Gastrocnemius medialis (tissue), 4 donors: ENCODE results near the gene PPP1R9B. TPM values are rescaled to one million over a fixed set of nuclear protein-coding genes. Genes with fewer than 3 reads are reported as not detected.

Experiments used
- ATAC-seq, 2 donors: fragments of 150-250 bp; one replicate each; pipeline ENCODE4 v1.9.1; 2016
- DNase-seq, 2 donors: peaks; one replicate each; pipeline ENCODE4 v3.0.0-alpha.2; 2019
- H3K27ac ChIP-seq, 4 donors: fragments of 200-600 bp; sonication (generic); 1 replicate in 1 of 4; 2 replicates in 3 of 4; pipeline ENCODE4 v1.5.1; 2016 to 2018; ENCODE audit warnings: mild to moderate bottlenecking in 2 of 4, moderate library complexity in 1 of 4
- H3K27me3 ChIP-seq, 3 donors: fragments of 200-600 bp; sonication (generic) in 2 of 3; 1 replicate in 1 of 3; 2 replicates in 2 of 3; pipeline versions ENCODE4 v1.5.1 to v1.6.0; 2016 to 2019; ENCODE audit warnings: mild to moderate bottlenecking in 1 of 3, moderate library complexity in 1 of 3
- H3K36me3 ChIP-seq, 2 donors: fragments of 200-600 bp; sonication (generic) in 1 of 2; one replicate each; pipeline ENCODE4 v1.5.1; 2017 to 2018
- H3K4me1 ChIP-seq, 2 donors: fragments of 200-600 bp; sonication (generic) in 1 of 2; one replicate each; pipeline ENCODE4 v1.5.1; 2016 to 2017; ENCODE audit warnings: mild to moderate bottlenecking in 2 of 2
- H3K4me3 ChIP-seq, 4 donors: fragments of 200-600 bp; sonication (generic) in 3 of 4; 1 replicate in 1 of 4; 2 replicates in 3 of 4; pipeline ENCODE4 v1.5.1; 2016 to 2019; ENCODE audit warnings: mild to moderate bottlenecking in 2 of 4
- H3K9me3 ChIP-seq, 3 donors: fragments of 200-600 bp; sonication (generic) in 2 of 3; 1 replicate in 1 of 3; 2 replicates in 2 of 3; pipeline ENCODE4 v1.5.1; 2016 to 2019
- POLR2A ChIP-seq, 2 donors: fragments of 450-650 bp; IDR thresholded peaks; one replicate each; pipeline ENCODE4 v1.6.1; 2017; ENCODE audit warnings: antibody characterized with exemption in 2 of 2, mild to moderate bottlenecking in 2 of 2, moderate library complexity in 2 of 2
- in situ Hi-C, 4 donors: fragments of 200-750 bp; cut with MboI; loops; one replicate each; pipeline versions ENCODE4 v1.15.0 to v1.8.0; 2017; ENCODE audit warnings: low sequenced_read_pairs in 4 of 4
- intact Hi-C: fragments of 100-400 bp; cut with DNase I; formaldehyde crosslinking; loops from one replicate; pipeline ENCODE4 v1.15.1; 2023; ENCODE audit warnings: low total_unique reads
- total RNA-seq, 4 donors: library from RNA; depleted of rRNA; stranded (reverse); fragments of >200 nt; gene quantifications; one replicate each; pipeline versions ENCODE4 v1.1.0 to v1.2.3, GENCODE V29; 2016
- TF ChIP-seq, protein P1 (sequence below), 5 experiments: fragments of 450-650 bp in 3 of 5; fragments of 200-600 bp in 2 of 5; sonication (generic) in 2 of 5; IDR thresholded peaks in 4 of 5; conservative IDR thresholded peaks in 1 of 5; 1 replicate in 4 of 5; 2 replicates in 1 of 5; pipeline ENCODE4 v1.5.1; 2016 to 2019; ENCODE audit warnings: antibody characterized with exemption in 5 of 5, mild to moderate bottlenecking in 3 of 5, moderate library complexity in 3 of 5

PPP1R9B gene
- total RNA-seq, 4 donors from 2014 or later, result 4.7 to 18.8 (median 11.0) TPM

GRCh38 chr17:50175035-50175807 lies 24.7 kb upstream of the PPP1R9B start:
- peak overlapping the region; percentile 98 to 100 (median 99) for H3K27ac ChIP-seq
- no peak for TF ChIP-seq POLR2A (IDR thresholded peaks at IDR 0.05)
- TF ChIP-seq, protein P1, sequence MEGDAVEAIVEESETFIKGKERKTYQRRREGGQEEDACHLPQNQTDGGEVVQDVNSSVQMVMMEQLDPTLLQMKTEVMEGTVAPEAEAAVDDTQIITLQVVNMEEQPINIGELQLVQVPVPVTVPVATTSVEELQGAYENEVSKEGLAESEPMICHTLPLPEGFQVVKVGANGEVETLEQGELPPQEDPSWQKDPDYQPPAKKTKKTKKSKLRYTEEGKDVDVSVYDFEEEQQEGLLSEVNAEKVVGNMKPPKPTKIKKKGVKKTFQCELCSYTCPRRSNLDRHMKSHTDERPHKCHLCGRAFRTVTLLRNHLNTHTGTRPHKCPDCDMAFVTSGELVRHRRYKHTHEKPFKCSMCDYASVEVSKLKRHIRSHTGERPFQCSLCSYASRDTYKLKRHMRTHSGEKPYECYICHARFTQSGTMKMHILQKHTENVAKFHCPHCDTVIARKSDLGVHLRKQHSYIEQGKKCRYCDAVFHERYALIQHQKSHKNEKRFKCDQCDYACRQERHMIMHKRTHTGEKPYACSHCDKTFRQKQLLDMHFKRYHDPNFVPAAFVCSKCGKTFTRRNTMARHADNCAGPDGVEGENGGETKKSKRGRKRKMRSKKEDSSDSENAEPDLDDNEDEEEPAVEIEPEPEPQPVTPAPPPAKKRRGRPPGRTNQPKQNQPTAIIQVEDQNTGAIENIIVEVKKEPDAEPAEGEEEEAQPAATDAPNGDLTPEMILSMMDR (IDR thresholded peaks at IDR 0.05 in 4 of 5, conservative IDR thresholded peaks at IDR 0.05 in 1 of 5), result no peak
- ATAC-seq (no peak), DNase-seq (no peak)
- peaks cover 51 to 58% of the 10 kb centered on the region in 2 donors for H3K4me1 ChIP-seq
- intact Hi-C loops, result loop anchor here (5.0 kb wide), 1 partner anchor 252 kb away; the partner anchor contains the start of gene ACSF2
- no peaks in the 10 kb centered on the region for H3K27me3 ChIP-seq
- no peak overlapping the region for H3K4me3 ChIP-seq
- peaks cover 0 to 24% of the 10 kb centered on the region in 2 donors for H3K36me3 ChIP-seq
- in situ Hi-C loops, result no loop called here
- no peaks in the 10 kb centered on the region for H3K9me3 ChIP-seq

DNA sequence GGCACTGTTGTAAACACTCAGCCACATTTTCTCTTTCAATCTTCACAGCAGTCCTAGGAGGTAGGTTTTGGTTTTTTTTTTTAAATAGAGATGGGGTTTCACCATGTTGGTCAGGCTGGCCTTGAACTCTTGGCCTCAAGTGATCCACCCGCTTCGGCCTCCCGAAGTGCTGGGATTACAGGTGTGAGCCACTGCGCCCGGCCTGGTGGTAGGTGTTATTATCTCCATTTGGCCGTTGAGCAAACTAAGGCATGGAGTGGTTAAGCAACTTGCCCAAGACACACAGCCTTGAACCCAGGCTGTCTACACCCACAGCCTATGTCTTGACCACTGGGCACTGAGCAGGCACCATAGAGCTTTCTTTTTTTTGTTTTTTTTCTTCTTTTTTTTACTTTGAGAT lies 24.0 kb upstream of the PPP1R9B start:
- in situ Hi-C loops (loop anchor here in 1 of 4 donors (5.0 kb wide), 1 partner anchor 82 kb away; no protein-coding TSS in a partner anchor), intact Hi-C loops (no loop called here)
- peaks cover 59 to 63% of the 10 kb centered on the region in 2 donors for H3K4me1 ChIP-seq
- H3K9me3 ChIP-seq, result no peaks in the 10 kb centered on the region
- TF ChIP-seq POLR2A (IDR thresholded peaks at IDR 0.05), result no peak
- TF ChIP-seq, protein P1 (IDR thresholded peaks at IDR 0.05 in 4 of 5, conservative IDR thresholded peaks at IDR 0.05 in 1 of 5), result no peak
- no peak for ATAC-seq
- peaks cover 0 to 27% of the 10 kb centered on the region in 2 donors for H3K36me3 ChIP-seq
- no peak for DNase-seq
- H3K27ac ChIP-seq, result peak overlapping the region; percentile 98 to 100 (median 99)
- H3K27me3 ChIP-seq, result no peaks in the 10 kb centered on the region
- H3K4me3 ChIP-seq, result no peak overlapping the region

GRCh38 chr17:50173335-50173941 lies 23.0 kb upstream of the PPP1R9B start:
- DNase-seq (no peak), ATAC-seq (no peak)
- peak overlapping the region; percentile 98 to 100 (median 99) for H3K27ac ChIP-seq
- H3K4me3 ChIP-seq, result no peak overlapping the region
- H3K36me3 ChIP-seq, result peaks cover 0 to 28% of the 10 kb centered on the region in 2 donors
- no peaks in the 10 kb centered on the region for H3K27me3 ChIP-seq
- in situ Hi-C loops, result loop anchor here in 1 of 4 donors (5.0 kb wide), 1 partner anchor 81 kb away; no protein-coding TSS in a partner anchor
- TF ChIP-seq, protein P1 (IDR thresholded peaks at IDR 0.05 in 4 of 5, conservative IDR thresholded peaks at IDR 0.05 in 1 of 5), result no peak
- TF ChIP-seq POLR2A (IDR thresholded peaks at IDR 0.05), result no peak
- H3K9me3 ChIP-seq, result no peaks in the 10 kb centered on the region
- intact Hi-C loops, result no loop called here
- H3K4me1 ChIP-seq, result peaks cover 67 to 68% of the 10 kb centered on the region in 2 donors

DNA sequence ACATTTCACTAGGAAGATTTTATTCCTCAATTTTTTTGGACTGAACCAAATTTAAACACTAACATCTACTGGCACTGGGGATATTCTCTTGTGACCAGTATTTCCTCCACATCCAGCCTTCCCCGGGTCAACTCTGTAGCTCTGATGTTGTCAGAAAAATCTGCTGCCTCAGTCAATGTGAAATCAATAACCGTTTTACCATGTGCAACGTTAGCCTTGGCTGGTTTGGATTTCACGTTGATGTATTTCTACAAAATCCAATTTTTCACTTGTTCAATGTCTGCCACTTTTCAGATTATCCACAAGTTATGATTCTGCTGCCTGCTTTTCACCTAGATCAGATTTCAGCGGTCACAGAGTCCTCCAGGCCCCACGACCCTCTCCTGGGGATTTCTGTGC lies 22.5 kb upstream of the PPP1R9B start:
- in situ Hi-C loops, result loop anchor here in 1 of 4 donors (5.0 kb wide), 1 partner anchor 81 kb away; no protein-coding TSS in a partner anchor

More for the DNA sequence above, 22.5 kb upstream of the PPP1R9B start:
- H3K4me3 ChIP-seq, result no peak overlapping the region
- no peak for ATAC-seq
- TF ChIP-seq, protein P1 (IDR thresholded peaks at IDR 0.05 in 4 of 5, conservative IDR thresholded peaks at IDR 0.05 in 1 of 5), result no peak
- TF ChIP-seq POLR2A (IDR thresholded peaks at IDR 0.05), result no peak
- peak overlapping the region; percentile 98 to 100 (median 99) for H3K27ac ChIP-seq
- H3K9me3 ChIP-seq, result no peaks in the 10 kb centered on the region
- no peak for DNase-seq
- intact Hi-C loops, result no loop called here
- H3K4me1 ChIP-seq, result peaks cover 68 to 69% of the 10 kb centered on the region in 2 donors
- no peaks in the 10 kb centered on the region for H3K27me3 ChIP-seq
- H3K36me3 ChIP-seq, result peaks cover 0 to 33% of the 10 kb centered on the region in 2 donors
